ENCODE data around the gene SPPL3.

DNA sequence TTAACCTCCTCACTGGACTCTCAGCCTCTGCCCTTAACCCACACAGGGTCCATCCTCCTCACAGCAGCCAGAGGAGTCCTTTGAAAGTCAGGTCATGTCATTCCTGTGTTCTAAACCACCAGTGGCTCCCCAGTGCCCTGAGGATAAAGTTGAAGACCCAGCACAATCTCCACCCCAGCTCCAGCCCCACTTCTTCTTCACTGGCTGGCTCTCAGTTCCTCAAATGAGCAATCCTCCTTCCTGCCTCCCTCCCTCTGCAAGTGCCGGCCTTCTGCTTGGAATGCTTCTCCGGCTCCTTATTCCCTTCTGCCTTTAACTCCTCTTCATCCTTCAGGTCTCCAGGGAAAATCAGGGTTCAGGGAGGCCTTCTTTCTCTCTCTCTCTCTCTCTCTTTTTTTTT lies 32.0 kb upstream of the SPPL3 start:
- TF ChIP-seq, protein P1, sequence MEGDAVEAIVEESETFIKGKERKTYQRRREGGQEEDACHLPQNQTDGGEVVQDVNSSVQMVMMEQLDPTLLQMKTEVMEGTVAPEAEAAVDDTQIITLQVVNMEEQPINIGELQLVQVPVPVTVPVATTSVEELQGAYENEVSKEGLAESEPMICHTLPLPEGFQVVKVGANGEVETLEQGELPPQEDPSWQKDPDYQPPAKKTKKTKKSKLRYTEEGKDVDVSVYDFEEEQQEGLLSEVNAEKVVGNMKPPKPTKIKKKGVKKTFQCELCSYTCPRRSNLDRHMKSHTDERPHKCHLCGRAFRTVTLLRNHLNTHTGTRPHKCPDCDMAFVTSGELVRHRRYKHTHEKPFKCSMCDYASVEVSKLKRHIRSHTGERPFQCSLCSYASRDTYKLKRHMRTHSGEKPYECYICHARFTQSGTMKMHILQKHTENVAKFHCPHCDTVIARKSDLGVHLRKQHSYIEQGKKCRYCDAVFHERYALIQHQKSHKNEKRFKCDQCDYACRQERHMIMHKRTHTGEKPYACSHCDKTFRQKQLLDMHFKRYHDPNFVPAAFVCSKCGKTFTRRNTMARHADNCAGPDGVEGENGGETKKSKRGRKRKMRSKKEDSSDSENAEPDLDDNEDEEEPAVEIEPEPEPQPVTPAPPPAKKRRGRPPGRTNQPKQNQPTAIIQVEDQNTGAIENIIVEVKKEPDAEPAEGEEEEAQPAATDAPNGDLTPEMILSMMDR (IDR thresholded peaks at IDR 0.05; ENCODE audit: insufficient read depth, low read length, poor library complexity, severe bottlenecking) = no peak
- no peak for TF ChIP-seq EZH2phosphoT487 (conservative IDR thresholded peaks at IDR 0.05; ENCODE audit: low read length)
